EL (cell line): ENCODE measurements around the gene DPP6.

ENCODE experiments used
- DNase-seq: peaks from one replicate; pipeline ENCODE4 v3.0.0-alpha.2; 2016

Gene DPP6

GRCh38 chr7:154569916-154570315 lies 517.7 kb downstream of the DPP6 start:
- no peak for DNase-seq

DNA sequence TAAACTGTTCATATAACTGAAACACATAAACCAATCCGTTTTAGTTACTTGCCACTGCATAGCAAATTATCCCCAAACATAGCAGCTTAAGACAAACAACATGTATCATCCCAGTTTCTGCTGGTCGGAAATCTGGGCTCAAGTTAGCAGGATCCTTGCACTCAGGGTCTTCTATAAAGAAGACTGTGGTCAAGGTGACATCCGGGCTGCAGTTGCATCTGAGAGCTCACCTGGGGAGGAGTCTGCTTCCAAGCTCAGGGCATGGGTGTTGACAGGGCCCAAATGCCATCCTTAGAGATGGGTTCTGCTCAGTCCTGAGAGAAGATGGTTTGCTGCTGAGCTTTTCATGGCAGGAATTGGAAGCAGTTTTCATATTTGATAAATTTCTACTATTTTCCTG lies 519.6 kb downstream of the DPP6 start:
- DNase-seq = no peak

DNA sequence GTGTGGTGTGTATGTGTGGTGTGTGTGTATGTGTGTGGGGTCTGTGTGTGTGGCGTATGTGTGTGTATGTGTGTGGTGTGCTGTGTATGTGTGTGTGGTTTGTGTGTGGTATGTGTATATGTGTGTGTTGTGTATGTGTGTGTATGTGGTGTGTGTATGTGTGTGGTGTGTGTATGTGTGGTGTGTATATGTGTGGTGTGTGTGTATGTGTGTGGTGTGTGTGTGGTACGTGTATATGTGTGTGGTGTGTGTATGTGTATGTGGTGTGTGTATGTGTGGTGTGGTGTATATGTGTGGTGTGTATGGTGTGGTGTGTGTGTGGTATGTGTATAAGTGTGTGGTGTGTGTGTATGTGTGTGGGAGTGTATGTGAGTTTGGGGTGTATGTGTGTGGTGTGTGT lies 522.0 kb downstream of the DPP6 start:
- no peak for DNase-seq

DNA sequence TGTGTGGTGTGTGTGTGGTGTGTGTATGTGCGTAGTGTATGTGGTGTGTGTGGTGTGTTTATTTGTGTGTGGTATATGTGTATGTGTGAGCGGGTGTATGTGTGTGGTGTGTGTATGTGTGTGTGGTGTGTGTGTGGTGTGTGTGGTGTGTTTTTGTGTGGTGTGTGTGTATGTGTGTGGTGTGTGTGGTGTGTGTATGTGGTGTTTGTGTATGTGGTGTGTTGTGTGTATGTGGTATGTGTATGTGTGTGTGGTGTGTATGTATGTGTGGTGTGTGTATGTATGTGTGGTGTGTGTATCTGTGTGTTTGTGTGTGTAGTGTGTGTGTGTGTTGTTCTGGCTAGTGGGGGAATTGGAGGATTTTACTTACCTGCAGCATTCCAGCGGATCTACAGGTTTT lies 523.3 kb downstream of the DPP6 start:
- DNase-seq = no peak

GRCh38 chr7:154576604-154577003 lies 524.4 kb downstream of the DPP6 start:
- DNase-seq = no peak

DNA sequence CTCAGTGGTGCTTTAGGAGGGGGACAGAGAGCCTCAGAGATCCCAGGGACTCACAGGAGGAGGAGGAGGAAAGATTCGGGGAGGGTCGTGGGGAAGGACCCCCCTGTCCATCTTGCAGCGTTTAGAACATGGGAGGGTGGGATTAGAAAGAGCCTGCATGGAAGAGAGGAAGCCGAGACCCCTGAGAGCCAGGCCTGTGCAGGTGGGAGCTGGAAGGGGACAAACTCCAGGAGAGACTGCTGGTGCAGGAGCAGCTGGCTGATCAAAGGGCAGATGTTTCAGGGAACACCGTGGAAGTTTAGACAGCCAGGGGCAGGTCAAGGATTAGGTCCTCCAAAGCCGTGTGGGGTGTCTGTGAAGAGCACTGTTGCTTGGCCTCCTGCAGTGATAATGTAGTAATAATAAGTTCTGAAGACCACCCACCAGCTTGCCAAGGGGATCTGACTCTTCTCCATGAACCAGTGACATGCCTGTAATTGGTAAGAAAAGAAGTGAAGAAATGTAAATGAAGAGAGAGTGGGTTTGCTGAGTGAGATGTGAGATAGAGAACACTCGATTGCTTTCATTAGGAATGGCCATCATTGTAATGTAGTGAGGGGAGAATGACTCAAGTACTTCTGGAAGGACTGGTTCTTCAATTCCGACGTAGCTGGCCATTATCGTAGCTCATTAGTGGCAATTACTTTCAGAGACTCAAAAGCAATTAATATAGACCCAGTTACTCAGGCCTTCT lies 525.1 kb downstream of the DPP6 start:
- DNase-seq = no peak

DNA sequence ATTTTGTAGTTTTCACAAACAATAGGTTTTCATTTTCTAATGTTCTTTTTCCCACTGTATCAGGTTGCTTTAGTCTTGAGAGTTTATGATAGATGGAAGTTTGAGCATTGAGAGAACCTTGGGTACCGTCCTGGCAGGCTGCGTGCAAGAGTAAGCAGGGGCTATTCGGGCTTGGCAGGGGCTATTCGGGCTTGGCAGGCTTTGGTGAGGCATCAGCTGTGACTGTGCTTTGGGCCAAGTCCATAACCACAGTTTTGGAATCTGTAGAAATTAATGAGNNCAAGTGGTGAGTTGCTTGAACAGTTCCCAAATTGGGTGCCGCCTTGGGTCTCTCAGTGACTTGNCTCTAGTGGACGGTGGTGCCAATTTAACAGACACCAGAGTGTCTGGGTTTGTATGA lies 526.1 kb downstream of the DPP6 start:
- no peak for DNase-seq

DNA sequence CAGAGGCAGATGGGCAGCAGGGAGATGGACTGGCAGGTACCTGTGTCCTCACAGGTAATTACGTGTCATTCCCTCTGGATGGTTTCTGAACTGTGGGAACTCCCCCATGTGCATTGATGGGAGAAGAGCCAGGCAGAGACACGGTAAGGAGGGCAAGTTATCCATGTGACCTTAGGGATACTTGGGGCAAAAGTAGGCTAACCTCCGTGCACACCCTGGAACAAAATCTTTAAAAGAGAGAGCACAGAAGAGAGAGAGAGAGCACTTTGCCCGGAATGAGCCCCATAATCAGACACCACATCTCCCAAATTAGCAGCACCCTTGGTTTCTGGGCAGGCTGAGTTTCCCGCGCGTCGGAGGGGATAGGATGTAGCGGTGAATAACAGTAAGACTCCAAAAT lies 527.5 kb downstream of the DPP6 start:
- DNase-seq = no peak

DNA sequence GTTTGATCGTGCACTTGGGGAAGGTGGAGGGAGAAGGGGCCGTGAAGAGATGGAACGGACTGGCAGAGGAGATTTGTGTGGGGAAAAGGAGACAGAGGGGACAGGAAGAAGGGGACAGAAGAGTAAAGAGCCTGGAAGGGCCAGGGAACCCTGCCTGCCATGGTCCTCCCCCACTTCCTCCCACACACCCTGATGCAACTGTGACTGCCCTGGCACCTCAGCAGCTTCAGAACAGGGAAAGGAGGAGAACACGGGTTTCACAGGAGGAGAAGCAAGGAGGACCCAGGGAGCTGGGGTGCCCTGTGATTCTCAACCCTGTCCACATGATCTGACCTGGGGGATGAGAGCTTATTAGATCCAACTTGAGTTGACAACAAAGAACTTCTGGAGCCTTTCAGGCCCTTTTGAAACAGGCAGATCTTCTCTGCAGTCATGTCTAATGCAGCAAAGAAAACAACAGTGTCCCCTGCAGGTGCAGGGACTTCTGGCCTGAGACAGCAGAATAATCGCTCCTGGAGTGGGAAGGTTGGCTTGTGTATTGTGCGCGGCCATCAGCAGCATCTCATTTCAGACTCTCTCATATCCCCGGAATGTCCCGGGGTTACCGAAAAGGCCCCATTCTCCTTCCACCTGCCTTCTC lies 529.2 kb downstream of the DPP6 start:
- no peak for DNase-seq

DNA sequence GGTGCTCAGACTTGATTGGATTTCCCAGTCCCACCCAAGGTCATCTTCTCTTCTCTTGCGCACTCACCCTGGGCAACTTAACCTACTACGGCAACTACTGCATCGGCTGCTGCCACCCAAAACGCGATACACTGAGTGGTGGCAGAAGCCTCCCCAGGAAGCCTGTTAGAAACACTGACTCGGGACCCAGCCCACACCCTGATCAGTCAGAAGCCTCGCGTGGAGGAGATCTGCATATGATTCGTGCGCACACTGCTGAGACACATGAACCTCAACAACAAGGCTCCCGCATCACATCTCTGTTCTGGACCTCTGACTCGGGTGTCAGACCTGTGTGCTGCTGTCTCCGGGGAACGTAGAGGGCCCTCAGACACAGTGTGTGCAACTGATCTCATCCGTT lies 531.3 kb downstream of the DPP6 start:
- no peak for DNase-seq

DNA sequence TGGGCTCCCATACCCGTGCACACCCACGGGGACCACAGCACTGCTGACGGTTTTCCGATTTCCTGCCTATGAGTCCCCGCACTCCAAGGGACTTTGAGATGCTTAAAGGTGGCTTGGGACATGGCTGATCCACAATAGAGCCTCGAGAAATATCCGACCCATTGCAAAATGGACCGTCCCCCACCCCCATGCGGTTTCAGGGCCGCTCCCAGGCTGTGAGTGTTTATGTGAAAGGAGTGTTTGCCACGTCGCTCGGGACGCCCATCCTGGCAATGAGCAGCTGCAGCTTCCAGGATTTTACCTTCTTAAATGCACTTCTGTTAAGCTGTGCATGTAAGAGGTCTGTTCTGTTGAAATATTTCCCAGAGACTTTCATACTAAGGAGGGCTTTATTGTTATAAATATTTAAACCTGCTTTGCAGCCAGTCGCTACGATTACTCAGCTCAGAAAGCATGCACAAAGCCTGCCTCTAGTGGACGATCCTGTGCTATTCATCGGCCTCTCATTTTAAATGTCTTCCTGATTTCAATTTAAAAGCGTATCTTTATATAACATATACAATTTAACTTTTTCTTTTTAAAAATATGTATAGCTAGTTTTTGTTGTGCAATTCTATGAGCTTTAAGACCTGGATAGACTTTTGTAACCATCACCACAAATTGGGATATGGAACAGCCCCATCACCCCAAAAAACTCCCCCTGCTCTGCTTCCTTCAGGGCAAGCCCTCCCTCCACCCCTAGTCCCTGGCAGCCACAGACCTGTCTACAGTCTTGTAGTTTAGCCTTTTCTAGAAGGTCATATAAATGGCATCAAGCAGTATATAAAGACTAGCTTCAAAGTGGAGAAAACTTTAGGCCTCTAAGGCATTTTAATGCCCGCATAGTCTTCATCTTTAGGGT lies 532.4 kb downstream of the DPP6 start:
- DNase-seq = no peak

- DNase-seq = no peak
Measured at GRCh38 chr7:154587792-154588191, 535.6 kb downstream of the DPP6 start.

GRCh38 chr7:154591544-154591943 lies 539.3 kb downstream of the DPP6 start:
- no peak for DNase-seq

- DNase-seq = no peak
Measured at GRCh38 chr7:154592388-154592787, 540.2 kb downstream of the DPP6 start.

- DNase-seq = no peak
Measured at GRCh38 chr7:154598396-154598795, 546.2 kb downstream of the DPP6 start.

DNA sequence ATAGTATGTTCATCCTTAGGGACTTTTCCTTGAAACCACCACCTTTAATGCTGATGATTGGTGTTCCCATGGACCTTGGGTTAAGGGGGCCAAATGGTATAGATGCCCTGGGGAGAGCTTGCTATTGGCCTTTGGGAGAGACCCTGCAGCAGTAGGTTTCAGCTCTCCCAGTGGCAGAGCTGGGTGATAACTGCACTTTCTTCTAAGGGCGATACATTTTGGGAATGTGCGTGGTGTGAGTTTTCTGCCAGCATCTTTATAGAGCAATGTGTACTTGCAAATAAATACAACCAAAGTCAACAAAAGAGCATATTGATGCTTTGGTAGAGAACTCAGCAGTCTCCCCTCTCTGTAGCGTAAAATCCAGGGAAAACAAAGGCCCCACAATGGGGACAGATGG lies 546.7 kb downstream of the DPP6 start:
- DNase-seq = no peak

DNA sequence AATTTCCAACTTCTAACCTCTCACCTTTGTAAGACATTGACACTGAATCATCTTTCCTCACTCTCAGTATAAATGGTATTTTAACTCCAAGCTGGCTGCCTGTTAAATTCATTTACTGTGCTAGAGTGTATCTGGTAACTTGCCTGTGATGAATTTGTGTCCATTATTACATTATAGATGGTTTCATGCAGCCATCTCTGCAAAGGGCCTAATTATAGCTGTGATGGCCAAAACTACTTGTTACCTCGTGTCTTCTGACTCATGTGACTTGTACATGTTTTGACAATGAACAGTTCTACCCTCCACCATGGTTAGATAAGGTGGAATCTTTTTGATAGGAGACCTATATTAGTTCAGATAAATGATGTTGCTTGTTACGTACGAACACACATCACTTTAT lies 558.7 kb downstream of the DPP6 start:
- DNase-seq = no peak

DNA sequence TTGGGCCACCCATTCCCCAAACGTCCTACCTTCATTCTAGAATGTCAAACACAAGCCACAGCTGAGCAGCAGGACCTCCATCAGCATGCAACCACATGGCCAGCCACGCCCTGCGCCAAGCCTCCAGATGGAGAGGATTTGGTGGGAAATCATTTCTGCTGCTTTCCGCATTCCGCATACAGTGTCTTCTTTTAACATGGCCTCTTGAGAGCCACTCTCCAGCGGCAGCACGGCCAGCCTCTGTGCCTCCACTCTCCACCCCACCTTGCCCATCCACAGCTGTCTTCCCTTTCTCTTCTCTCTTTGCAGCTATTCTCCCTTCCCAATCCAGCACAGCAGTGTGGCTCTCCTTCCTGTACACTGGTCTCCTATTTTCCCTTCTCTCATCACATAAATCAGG lies 561.6 kb downstream of the DPP6 start:
- DNase-seq = no peak

GRCh38 chr7:154620141-154620755 lies 568.0 kb downstream of the DPP6 start:
- no peak for DNase-seq

DNA sequence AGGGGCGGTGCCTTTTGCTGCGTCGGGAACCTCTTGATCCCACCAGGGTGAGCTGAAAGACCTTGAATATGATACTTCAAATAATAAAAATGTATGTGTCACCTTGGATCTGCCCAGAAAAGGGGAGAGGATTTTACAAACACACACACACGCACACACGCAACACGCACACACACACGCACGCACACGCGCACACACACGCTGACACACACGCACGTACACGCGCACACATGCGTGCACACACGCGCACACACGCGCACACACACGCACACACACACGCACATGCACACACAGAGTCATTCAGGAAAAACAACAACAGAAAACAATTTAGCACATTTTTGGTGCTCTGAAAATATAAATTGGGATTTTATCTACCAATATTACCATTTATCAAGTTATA lies 571.2 kb downstream of the DPP6 start:
- DNase-seq = no peak

DNA sequence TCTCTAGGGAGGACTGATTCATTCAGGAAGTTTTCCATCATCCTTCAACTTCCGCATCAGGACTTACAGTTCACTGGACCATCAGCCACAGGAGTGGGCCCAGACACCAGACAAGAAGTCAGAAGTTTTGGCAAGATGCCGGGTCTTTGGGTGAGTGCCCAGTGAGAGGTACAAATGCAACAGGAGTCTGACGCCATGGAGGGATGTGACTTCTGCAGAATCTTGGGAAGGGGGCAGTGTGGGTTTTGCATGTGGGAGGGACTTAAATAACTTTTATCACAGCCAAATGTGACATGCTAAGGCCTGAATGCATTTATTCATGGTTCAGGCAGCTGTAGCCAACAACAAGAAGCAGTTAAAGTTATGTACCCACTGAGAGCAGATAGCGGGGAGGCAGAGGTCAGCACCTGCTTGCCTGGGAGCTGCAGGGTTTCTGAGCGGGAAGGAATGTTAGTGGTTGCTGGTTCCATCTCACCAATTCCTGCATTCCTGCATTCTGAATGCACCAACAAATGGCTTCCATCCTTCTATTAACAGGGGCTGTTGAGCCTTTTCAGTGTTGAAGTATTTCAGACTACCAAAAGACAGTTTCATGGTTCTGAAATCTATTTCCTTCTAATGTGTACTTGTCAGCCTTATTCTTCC lies 575.6 kb downstream of the DPP6 start:
- DNase-seq = no peak

GRCh38 chr7:154628556-154628955 lies 576.4 kb downstream of the DPP6 start:
- DNase-seq = no peak

DNA sequence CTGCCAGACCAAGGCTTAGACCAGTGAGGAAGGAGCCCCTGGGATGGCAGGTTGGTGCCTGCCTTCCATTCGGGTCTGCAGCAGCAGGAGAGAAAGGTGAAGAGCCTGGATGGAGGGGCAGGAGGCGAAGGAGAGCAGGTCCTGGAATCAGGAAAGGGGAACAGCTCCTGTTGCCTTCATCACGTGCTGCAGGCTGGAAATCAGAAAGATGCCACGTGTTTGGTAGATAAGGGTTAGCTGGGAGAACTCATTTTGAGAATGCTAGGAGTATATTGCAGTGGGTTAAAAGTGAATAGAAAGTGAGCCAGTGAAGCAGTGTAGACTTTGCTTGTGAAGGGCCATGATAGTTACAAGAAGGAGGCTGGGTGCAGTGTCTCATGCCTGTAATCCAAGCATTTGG lies 579.0 kb downstream of the DPP6 start:
- no peak for DNase-seq
